ENCODE measurements around the gene FAT1.

The FAT1 gene

GRCh38 chr4:186554914-186555827 lies 168.5 kb downstream of the FAT1 start, which contains the start of gene MTNR1A:
Gene MTNR1A (minus strand): TSS chr4:186555567. CDS start chr4:186555365, 202 bp downstream.
- no peak within 1 kb of the TSS for H3K4me3 ChIP-seq (ENCODE audit: low read length)

GRCh38 chr4:186554539-186554913 lies 169.1 kb downstream of the FAT1 start:
- no peak overlapping the region for H3K4me3 ChIP-seq (ENCODE audit: low read length)
- DNase-seq (ENCODE audit: low read depth, low spot score): no peak

More at GRCh38 chr4:186554914-186555827, 168.5 kb downstream of the FAT1 start, which contains the start of gene MTNR1A:
- no peak for DNase-seq (ENCODE audit: low read depth, low spot score)

DNA sequence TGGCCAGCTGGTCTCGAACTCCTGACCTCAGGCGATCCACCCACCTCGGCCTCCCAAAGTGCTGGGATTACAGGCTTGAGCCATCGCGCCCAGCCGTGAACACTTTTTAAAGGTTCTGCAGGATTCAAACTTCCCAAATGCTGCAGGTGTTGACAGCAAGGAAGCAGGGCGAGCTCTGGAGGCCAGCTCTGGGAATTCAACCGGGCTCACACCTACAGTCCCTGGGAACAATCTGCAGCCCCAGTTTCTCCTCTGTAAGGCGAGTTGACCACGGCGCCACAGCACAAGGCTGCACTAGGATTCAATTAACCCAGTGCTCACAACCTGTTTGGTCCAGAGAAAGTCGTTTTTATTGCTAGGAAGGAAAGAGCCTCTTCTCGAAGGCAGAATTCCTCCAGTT lies 169.9 kb downstream of the FAT1 start:
- DNase-seq (ENCODE audit: low read depth, low spot score): no peak
- no peak overlapping the region for H3K4me3 ChIP-seq (ENCODE audit: low read length)

DNA sequence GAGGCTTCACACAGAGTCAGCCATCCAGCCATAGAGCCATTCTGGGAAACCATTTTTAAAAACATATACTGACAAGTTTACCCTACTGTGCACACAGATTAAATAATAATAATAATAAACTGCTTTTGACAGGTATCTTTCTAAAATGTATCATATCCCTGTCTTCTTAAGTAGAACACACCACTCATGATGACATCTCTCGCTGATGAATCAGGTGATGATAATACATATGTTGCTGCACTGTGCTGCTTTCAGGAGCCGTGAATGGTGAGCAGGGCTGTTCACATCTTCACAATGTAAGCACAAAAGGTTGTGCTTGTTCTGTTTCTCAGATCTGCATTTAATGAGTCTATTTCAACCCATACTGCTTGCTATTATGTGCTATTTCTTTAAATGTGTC lies 171.8 kb downstream of the FAT1 start:
- DNase-seq (ENCODE audit: low read depth, low spot score): no peak

DNA sequence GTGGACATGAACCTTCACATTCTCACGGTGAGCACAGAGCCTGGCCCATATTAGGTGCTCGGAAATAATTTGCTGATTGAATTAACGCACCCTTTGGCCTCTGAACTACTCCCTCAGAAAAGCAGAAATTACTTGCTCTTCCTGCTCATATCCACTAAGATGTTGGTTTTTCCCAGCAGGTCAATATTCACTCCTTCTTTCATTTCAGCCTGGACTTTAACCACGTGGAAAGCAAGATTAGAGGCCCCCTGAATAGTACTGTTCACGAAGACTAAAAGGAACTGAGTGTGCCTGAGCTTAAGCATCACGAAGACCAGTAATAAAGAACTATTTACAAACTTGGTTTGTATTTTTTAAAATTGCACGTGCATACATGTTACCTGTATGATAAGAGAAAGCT lies 178.2 kb downstream of the FAT1 start:
- no peak for DNase-seq (ENCODE audit: low read depth, low spot score)

More for the DNA sequence above, 171.8 kb downstream of the FAT1 start:
- no peak overlapping the region for H3K4me3 ChIP-seq (ENCODE audit: low read length)

GRCh38 chr4:186543206-186543605 lies 180.4 kb downstream of the FAT1 start:
- no peak for DNase-seq (ENCODE audit: low read depth, low spot score)
- H3K4me3 ChIP-seq (ENCODE audit: low read length): no peak overlapping the region

More for the DNA sequence above, 178.2 kb downstream of the FAT1 start:
- no peak overlapping the region for H3K4me3 ChIP-seq (ENCODE audit: low read length)

DNA sequence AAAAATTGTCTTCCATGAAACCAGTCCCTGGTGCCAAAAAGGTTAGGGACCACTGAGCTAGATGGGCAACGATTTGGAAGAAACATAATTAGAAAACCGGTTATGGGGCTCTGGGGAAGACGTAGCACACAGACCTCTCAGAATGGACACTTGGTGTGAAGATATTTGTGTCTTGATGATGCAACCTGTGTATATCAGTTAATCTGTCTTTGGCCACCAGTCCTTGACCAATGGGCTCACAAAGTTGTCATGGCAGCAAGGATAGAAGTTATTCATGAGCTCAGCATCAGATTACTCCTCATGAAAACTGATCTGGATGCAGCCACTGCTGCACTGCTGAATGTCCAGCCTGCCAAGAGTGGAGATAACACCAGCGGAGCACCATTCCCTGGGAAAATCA lies 181.9 kb downstream of the FAT1 start:
- DNase-seq (ENCODE audit: low read depth, low spot score): no peak

GRCh38 chr4:186537843-186538521 lies 185.7 kb downstream of the FAT1 start:
- no peak overlapping the region for H3K4me3 ChIP-seq (ENCODE audit: low read length)
- DNase-seq (ENCODE audit: low read depth, low spot score): no peak

More for the DNA sequence above, 181.9 kb downstream of the FAT1 start:
- H3K4me3 ChIP-seq (ENCODE audit: low read length): no peak overlapping the region

All from Jurkat, Clone E6-1 (cell line).